DND-41 (cell line): ENCODE measurements around the gene ARL5A.

Source experiments
- EZH2 ChIP-seq: IDR thresholded peaks from 3 replicates; pipeline ENCODE4 v1.6.1; 2012; ENCODE audit warnings: borderline replicate concordance, low read depth, mild to moderate bottlenecking, moderate library complexity, low read length, inconsistent platforms; ENCODE audit not compliant: severe bottlenecking
- TF ChIP-seq, protein P1 (sequence below): IDR thresholded peaks from 2 replicates; pipeline ENCODE4 v1.5.1; 2012; ENCODE audit warnings: borderline replicate concordance, low read length, moderate library complexity, mild to moderate bottlenecking; ENCODE audit not compliant: poor library complexity, severe bottlenecking; ENCODE audit errors: extremely low read depth

DNA sequence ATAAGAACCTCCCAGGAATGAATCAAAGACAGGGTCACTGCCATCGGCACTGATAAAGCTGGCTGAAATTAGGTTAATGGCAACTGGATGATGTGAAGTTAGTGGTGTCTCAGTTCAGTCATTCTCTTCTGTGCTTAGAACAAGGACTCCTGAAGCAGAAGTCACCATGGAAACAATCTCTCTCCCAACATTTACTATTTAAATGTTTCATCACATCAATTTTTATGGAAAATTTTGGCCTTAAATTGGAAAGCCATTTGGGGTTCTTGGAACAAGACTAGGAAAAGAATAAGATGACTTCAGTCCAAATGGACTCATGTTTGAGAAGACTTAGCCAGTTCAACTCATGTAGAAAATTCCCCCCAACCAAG lies 15.5 kb upstream of the ARL5A start:
- TF ChIP-seq, protein P1, sequence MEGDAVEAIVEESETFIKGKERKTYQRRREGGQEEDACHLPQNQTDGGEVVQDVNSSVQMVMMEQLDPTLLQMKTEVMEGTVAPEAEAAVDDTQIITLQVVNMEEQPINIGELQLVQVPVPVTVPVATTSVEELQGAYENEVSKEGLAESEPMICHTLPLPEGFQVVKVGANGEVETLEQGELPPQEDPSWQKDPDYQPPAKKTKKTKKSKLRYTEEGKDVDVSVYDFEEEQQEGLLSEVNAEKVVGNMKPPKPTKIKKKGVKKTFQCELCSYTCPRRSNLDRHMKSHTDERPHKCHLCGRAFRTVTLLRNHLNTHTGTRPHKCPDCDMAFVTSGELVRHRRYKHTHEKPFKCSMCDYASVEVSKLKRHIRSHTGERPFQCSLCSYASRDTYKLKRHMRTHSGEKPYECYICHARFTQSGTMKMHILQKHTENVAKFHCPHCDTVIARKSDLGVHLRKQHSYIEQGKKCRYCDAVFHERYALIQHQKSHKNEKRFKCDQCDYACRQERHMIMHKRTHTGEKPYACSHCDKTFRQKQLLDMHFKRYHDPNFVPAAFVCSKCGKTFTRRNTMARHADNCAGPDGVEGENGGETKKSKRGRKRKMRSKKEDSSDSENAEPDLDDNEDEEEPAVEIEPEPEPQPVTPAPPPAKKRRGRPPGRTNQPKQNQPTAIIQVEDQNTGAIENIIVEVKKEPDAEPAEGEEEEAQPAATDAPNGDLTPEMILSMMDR = no peak
- no peak for TF ChIP-seq EZH2
